ENCODE measurements around the gene MNX1. TPM values are rescaled to one million over a fixed set of nuclear protein-coding genes. Genes with fewer than 3 reads are reported as not detected.

Gene MNX1
- total RNA-seq, 1 experiment from 2014 or later = not detected

DNA sequence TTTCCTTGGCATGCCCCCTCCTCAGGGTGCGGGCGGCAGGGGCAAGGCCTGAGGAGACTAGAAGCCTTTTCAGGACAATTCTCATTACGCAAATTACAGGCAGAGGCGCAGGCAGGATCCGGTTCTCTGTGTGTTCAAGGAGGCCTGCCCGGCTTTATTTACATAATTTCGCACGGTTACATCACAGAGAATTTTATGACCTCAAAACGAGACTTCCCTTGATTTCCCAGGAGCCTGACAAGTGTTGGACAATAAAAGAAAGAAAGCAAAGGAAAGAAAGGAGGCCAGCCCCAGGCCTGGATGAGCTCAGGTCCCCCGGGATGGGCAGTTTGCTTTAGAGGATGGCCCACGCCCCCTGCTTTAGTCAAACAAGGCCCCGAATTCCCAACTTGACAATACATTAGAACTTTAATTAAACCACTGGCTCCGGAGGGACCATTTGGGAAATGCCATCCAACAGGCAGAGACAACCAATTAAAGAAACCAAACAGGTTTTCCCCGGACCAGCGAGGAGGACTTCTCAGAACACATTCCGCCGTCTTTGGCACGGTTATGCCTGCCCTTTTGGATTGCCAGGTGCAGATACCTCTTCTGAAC, 2.9 kb downstream of the MNX1 start:
- H3K36me3 ChIP-seq (ENCODE audit: insufficient read depth, low read length, poor library complexity, severe bottlenecking) = no peaks in the 10 kb centered on the region
- H3K27me3 ChIP-seq (replicated peaks; ENCODE audit: insufficient read depth, low read depth, low read length, poor library complexity) = peaks cover 97% of the 10 kb centered on the region
- intact Hi-C loops (cut with micrococcal nuclease; ENCODE audit: unreplicated experiment) = no loop called here
- H3K27ac ChIP-seq (ENCODE audit: low read depth, low read length, poor library complexity, severe bottlenecking) = no peak overlapping the region
- ChIA-PET CTCF (no interaction called here), POLR2A (ENCODE audit: low non-redundant PET) (no interaction called here)
- BruUV-seq (replicated peaks) = no TSS peak
- H3K4me3 ChIP-seq (ENCODE audit: low read depth, low read length, poor library complexity, severe bottlenecking) = no peak overlapping the region
- no peak for TF ChIP-seq EZH2 (IDR thresholded peaks at IDR 0.05; ENCODE audit: borderline replicate concordance, low read depth, low read length, poor library complexity, severe bottlenecking)
- TF ChIP-seq, protein P1, sequence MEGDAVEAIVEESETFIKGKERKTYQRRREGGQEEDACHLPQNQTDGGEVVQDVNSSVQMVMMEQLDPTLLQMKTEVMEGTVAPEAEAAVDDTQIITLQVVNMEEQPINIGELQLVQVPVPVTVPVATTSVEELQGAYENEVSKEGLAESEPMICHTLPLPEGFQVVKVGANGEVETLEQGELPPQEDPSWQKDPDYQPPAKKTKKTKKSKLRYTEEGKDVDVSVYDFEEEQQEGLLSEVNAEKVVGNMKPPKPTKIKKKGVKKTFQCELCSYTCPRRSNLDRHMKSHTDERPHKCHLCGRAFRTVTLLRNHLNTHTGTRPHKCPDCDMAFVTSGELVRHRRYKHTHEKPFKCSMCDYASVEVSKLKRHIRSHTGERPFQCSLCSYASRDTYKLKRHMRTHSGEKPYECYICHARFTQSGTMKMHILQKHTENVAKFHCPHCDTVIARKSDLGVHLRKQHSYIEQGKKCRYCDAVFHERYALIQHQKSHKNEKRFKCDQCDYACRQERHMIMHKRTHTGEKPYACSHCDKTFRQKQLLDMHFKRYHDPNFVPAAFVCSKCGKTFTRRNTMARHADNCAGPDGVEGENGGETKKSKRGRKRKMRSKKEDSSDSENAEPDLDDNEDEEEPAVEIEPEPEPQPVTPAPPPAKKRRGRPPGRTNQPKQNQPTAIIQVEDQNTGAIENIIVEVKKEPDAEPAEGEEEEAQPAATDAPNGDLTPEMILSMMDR (conservative IDR thresholded peaks at IDR 0.05; ENCODE audit: low read depth, low read length) = no peak
- H3K4me1 ChIP-seq (ENCODE audit: insufficient read depth, low read length, poor library complexity, severe bottlenecking) = peaks cover 7% of the 10 kb centered on the region
- no peak for DNase-seq (ENCODE audit: low spot score)
- H3K9me3 ChIP-seq (ENCODE audit: low read depth, low read length, poor library complexity, severe bottlenecking) = no peaks in the 10 kb centered on the region

DNA sequence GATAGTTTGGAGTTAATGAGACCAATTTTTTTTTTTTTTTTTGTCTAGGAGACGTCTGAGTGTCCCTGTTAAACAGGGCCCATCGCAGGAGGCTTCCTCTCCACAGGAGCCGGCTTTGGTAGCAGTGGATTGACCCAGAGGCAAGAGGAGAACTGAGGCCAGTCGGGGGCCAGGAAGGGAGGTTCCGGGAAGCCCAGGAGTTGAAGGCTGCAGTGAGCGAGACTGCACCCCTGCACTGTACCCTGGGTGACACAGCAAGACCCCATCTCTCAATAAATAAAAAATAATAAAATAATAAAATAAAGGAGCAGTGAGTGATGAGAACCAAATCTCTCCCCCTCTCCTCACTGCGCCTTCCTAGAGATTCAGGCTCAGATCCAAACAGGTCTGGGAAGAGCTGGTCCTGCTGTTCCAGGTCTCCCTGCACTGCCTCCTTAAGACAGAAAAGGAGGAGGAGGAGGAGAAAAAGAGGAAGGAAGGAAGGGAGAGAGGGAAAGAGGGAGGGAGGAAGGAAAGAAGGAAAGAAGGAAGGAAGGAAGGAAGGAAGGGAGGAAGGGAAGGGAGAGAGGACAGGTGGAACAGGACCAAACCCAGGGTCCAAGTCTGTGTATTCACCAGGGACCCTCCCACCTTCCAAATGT, 3.5 kb downstream of the MNX1 start:
- POLR2A ChIA-PET (ENCODE audit: low non-redundant PET) = no interaction called here
- Histone ChIP-seq H3K27ac (ENCODE audit: low read depth, low read length, poor library complexity, severe bottlenecking) (no peak overlapping the region), H3K36me3 (ENCODE audit: insufficient read depth, low read length, poor library complexity, severe bottlenecking) (no peaks in the 10 kb centered on the region), H3K27me3 (replicated peaks; ENCODE audit: insufficient read depth, low read depth, low read length, poor library complexity) (peaks cover 97% of the 10 kb centered on the region), H3K4me1 (ENCODE audit: insufficient read depth, low read length, poor library complexity, severe bottlenecking) (peaks cover 7% of the 10 kb centered on the region), H3K9me3 (ENCODE audit: low read depth, low read length, poor library complexity, severe bottlenecking) (no peaks in the 10 kb centered on the region), H3K4me3 (ENCODE audit: low read depth, low read length, poor library complexity, severe bottlenecking) (no peak overlapping the region)
- no TSS peak for BruUV-seq (replicated peaks)
- TF ChIP-seq EZH2 (IDR thresholded peaks at IDR 0.05; ENCODE audit: borderline replicate concordance, low read depth, low read length, poor library complexity, severe bottlenecking) = no peak
- TF ChIP-seq, protein P1 (conservative IDR thresholded peaks at IDR 0.05; ENCODE audit: low read depth, low read length) = no peak
- no peak for DNase-seq (ENCODE audit: low spot score)
- intact Hi-C loops (cut with micrococcal nuclease; ENCODE audit: unreplicated experiment) = no loop called here
- CTCF ChIA-PET = no interaction called here

DNA sequence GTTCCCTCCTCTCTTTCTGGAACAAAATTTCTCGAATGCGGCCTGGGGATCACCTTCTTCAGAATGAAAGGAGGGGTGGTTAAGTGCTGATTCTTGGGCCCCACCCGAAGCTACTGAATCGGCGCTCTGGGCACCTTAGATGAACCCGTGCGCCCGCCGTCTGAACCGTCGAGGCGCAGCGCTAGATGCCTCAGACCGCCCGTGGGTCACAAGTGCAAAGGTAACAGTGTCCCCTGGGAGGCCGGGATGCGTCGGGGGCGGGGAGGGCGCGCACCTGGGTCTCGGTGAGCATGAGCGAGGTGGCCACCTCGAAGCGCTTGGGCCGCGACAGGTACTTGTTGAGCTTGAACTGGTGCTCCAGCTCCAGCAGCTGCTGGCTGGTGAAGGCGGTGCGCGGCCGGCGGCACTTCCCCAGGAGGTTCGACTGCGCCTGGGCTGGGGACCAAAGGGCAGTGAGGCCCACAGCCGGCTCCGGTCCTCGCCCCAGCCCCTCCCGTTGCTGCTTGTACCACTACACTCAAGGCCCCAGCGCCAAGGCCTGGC, 4.2 kb downstream of the MNX1 start:
- intact Hi-C loops (cut with micrococcal nuclease; ENCODE audit: unreplicated experiment) = no loop called here
- CTCF ChIA-PET = no interaction called here
- POLR2A ChIA-PET (ENCODE audit: low non-redundant PET) = no interaction called here
- Histone ChIP-seq H3K9me3 (ENCODE audit: low read depth, low read length, poor library complexity, severe bottlenecking) (no peaks in the 10 kb centered on the region), H3K27me3 (replicated peaks; ENCODE audit: insufficient read depth, low read depth, low read length, poor library complexity) (peaks cover 97% of the 10 kb centered on the region), H3K4me1 (ENCODE audit: insufficient read depth, low read length, poor library complexity, severe bottlenecking) (peaks cover 6% of the 10 kb centered on the region), H3K4me3 (ENCODE audit: low read depth, low read length, poor library complexity, severe bottlenecking) (no peak overlapping the region), H3K27ac (ENCODE audit: low read depth, low read length, poor library complexity, severe bottlenecking) (no peak overlapping the region), H3K36me3 (ENCODE audit: insufficient read depth, low read length, poor library complexity, severe bottlenecking) (no peaks in the 10 kb centered on the region)
- no TSS peak for BruUV-seq (replicated peaks)
- no peak for DNase-seq (ENCODE audit: low spot score)
- TF ChIP-seq, protein P1 (conservative IDR thresholded peaks at IDR 0.05; ENCODE audit: low read depth, low read length) = no peak
- no peak for TF ChIP-seq EZH2 (IDR thresholded peaks at IDR 0.05; ENCODE audit: borderline replicate concordance, low read depth, low read length, poor library complexity, severe bottlenecking)

All from A673 (cell line).